ENCODE results near the gene PARP11. TPM values are rescaled to one million over a fixed set of nuclear protein-coding genes. Genes with fewer than 3 reads are reported as not detected.

The PARP11 gene
- total RNA-seq, 4 donors from 2014 or later = 3.9 to 10.0 (median 6.2) TPM

GRCh38 chr12:3904999-3905398, 31.8 kb upstream of the PARP11 start:
- Histone ChIP-seq H3K4me1 (no peaks in the 10 kb centered on the region), H3K4me3 (no peak overlapping the region), H3K27ac (no peak overlapping the region), H3K36me3 (no peaks in the 10 kb centered on the region), H3K9me3 (peaks cover 0 to 3% (median 0%) of the 10 kb centered on the region in 3 donors), H3K27me3 (peaks cover 4% of the 10 kb centered on the region)
- 30% methylated on average over 2 of the region's 2 CpGs; no CpG with 5 or more reads in 1 of the 2 donors for WGBS, 2 donors (ENCODE audit: low coverage in 1 of 2)
- ATAC-seq = no peak
- TF ChIP-seq CTCF (IDR thresholded peaks at IDR 0.05) (no peak), POLR2AphosphoS5 (IDR thresholded peaks at IDR 0.05) (no peak), POLR2A (IDR thresholded peaks at IDR 0.05) (no peak), EP300 (IDR thresholded peaks at IDR 0.05) (no peak)

- Histone ChIP-seq H3K4me3 (no peak overlapping the region), H3K27ac (no peak overlapping the region), H3K4me1 (no peaks in the 10 kb centered on the region), H3K9me3 (peaks cover 0 to 3% (median 0%) of the 10 kb centered on the region in 3 donors), H3K36me3 (no peaks in the 10 kb centered on the region), H3K27me3 (peaks cover 4% of the 10 kb centered on the region)
- TF ChIP-seq POLR2AphosphoS5 (IDR thresholded peaks at IDR 0.05) (no peak), EP300 (IDR thresholded peaks at IDR 0.05) (no peak), POLR2A (IDR thresholded peaks at IDR 0.05) (no peak), CTCF (IDR thresholded peaks at IDR 0.05) (no peak)
- no peak for ATAC-seq
Measured at GRCh38 chr12:3902921-3903320, 29.7 kb upstream of the PARP11 start.

- Histone ChIP-seq H3K27ac (no peak overlapping the region), H3K4me1 (no peaks in the 10 kb centered on the region), H3K4me3 (no peak overlapping the region), H3K27me3 (peaks cover 4% of the 10 kb centered on the region), H3K9me3 (peaks cover 0 to 3% (median 0%) of the 10 kb centered on the region in 3 donors), H3K36me3 (no peaks in the 10 kb centered on the region)
- TF ChIP-seq CTCF (IDR thresholded peaks at IDR 0.05) (no peak), EP300 (IDR thresholded peaks at IDR 0.05) (no peak), POLR2AphosphoS5 (IDR thresholded peaks at IDR 0.05) (no peak), POLR2A (IDR thresholded peaks at IDR 0.05) (no peak)
- ATAC-seq = no peak
Measured at GRCh38 chr12:3901116-3901515, 27.9 kb upstream of the PARP11 start.

- Histone ChIP-seq H3K4me3 (no peak overlapping the region), H3K4me1 (no peaks in the 10 kb centered on the region), H3K36me3 (no peaks in the 10 kb centered on the region), H3K27me3 (peaks cover 19% of the 10 kb centered on the region), H3K9me3 (peaks cover 0 to 3% (median 0%) of the 10 kb centered on the region in 3 donors), H3K27ac (no peak overlapping the region)
- TF ChIP-seq POLR2A (IDR thresholded peaks at IDR 0.05) = no peak
- no peak for TF ChIP-seq EP300 (IDR thresholded peaks at IDR 0.05)
- TF ChIP-seq POLR2AphosphoS5 (IDR thresholded peaks at IDR 0.05) = no peak
- no peak for TF ChIP-seq CTCF (IDR thresholded peaks at IDR 0.05)
- no peak for ATAC-seq
- 73 to 86% methylated on average over 3 of the region's 3 CpGs for WGBS, 2 donors (ENCODE audit: low coverage in 1 of 2)
Measured at GRCh38 chr12:3898756-3899155, 25.6 kb upstream of the PARP11 start.

GRCh38 chr12:3897371-3897971, 24.3 kb upstream of the PARP11 start:
- Histone ChIP-seq H3K4me3 (no peak overlapping the region), H3K27me3 (peaks cover 15% of the 10 kb centered on the region), H3K4me1 (no peaks in the 10 kb centered on the region), H3K9me3 (no peaks in the 10 kb centered on the region), H3K27ac (peak overlapping the region in 2 of 4 donors; percentile 34 to 48), H3K36me3 (no peaks in the 10 kb centered on the region)
- WGBS, 2 donors (ENCODE audit: low coverage in 1 of 2) = 79 to 80% methylated on average over 6 to 7 of the region's 7 CpGs
- TF ChIP-seq POLR2AphosphoS5 (IDR thresholded peaks at IDR 0.05) = no peak
- TF ChIP-seq POLR2A (IDR thresholded peaks at IDR 0.05) = no peak
- TF ChIP-seq CTCF (IDR thresholded peaks at IDR 0.05) = no peak
- TF ChIP-seq EP300 (IDR thresholded peaks at IDR 0.05) = no peak
- ATAC-seq = no peak

All from gastroesophageal sphincter (tissue), 4 donors.